Peyer's patch (tissue), 4 donors: Measurements from ENCODE around the gene CD48.
"Not testable (repeated sequence)": the region's sequence is repeated elsewhere in the genome, so short reads cannot be mapped to it uniquely, and the experiment has no call there.

Experiments
- CTCF ChIP-seq, 6 experiments: fragments of 450-650 bp in 4 of 6; fragments of 200-600 bp in 2 of 6; sonication (generic) in 1 of 6; IDR thresholded peaks; one replicate each; pipeline ENCODE4 v1.5.1; 2017 to 2019; ENCODE audit warnings: antibody characterized with exemption in 6 of 6, mild to moderate bottlenecking in 3 of 6, moderate library complexity in 1 of 6
- POLR2A ChIP-seq, 2 donors: fragments of 450-650 bp; IDR thresholded peaks; one replicate each; pipeline ENCODE4 v1.5.1; 2017; ENCODE audit warnings: antibody characterized with exemption in 2 of 2, mild to moderate bottlenecking in 2 of 2, moderate library complexity in 2 of 2

- not testable (repeated sequence) for TF ChIP-seq CTCF, POLR2A (IDR thresholded peaks at IDR 0.05)
These were observed 6.4 kb downstream of the CD48 start for GRCh38 chr1:160705212-160705621.
